DMS 273 (cell line): Measurements from ENCODE around the gene CELF2.
"Not testable (repeated sequence)": the region's sequence is repeated elsewhere in the genome, so short reads cannot be mapped to it uniquely, and the experiment has no call there.

Experiments used
- DNase-seq: peaks from one replicate; lab custom pipeline; 2025; ENCODE audit not compliant: unreplicated experiment; lab: John Stamatoyannopoulos, UW

Gene CELF2

GRCh38 chr10:11017570-11018431, at the start of gene CELF2:
TSS of gene CELF2 (plus strand) at chr10:11017872. CDS start at chr10:11018090, 218 bp downstream.
- peak; percentile 78 for DNase-seq

GRCh38 chr10:10968257-10968588, 49.4 kb upstream of the CELF2 start:
- no peak for DNase-seq

GRCh38 chr10:10973310-10973709, 44.4 kb upstream of the CELF2 start:
- no peak for DNase-seq

GRCh38 chr10:10975647-10976046, 42.0 kb upstream of the CELF2 start:
- no peak for DNase-seq

GRCh38 chr10:10976652-10977051, 41.0 kb upstream of the CELF2 start:
- DNase-seq, result no peak

- no peak for DNase-seq
Observed at GRCh38 chr10:10977226-10977956, 40.3 kb upstream of the CELF2 start.

- no peak for DNase-seq
Observed at GRCh38 chr10:10977978-10978377, 39.7 kb upstream of the CELF2 start.

- no peak for DNase-seq
Observed at GRCh38 chr10:10985361-10985760, 32.3 kb upstream of the CELF2 start.

- no peak for DNase-seq
Observed at GRCh38 chr10:10986606-10987005, 31.1 kb upstream of the CELF2 start.

- DNase-seq, result no peak
Observed at GRCh38 chr10:10987111-10987510, 30.6 kb upstream of the CELF2 start.

- no peak for DNase-seq
Observed at GRCh38 chr10:10989669-10990068, 28.0 kb upstream of the CELF2 start.

GRCh38 chr10:10991144-10991543, 26.5 kb upstream of the CELF2 start:
- no peak for DNase-seq

GRCh38 chr10:10992072-10992471, 25.6 kb upstream of the CELF2 start:
- DNase-seq, result no peak

GRCh38 chr10:10992961-10993714, 24.5 kb upstream of the CELF2 start:
- DNase-seq, result no peak

GRCh38 chr10:10993785-10994184, 23.9 kb upstream of the CELF2 start:
- no peak for DNase-seq

GRCh38 chr10:10994360-10994759, 23.3 kb upstream of the CELF2 start:
- DNase-seq, result no peak

GRCh38 chr10:10995120-10995519, 22.6 kb upstream of the CELF2 start:
- no peak for DNase-seq

GRCh38 chr10:10996966-10997620, 20.6 kb upstream of the CELF2 start:
- DNase-seq, result no peak

- DNase-seq, result not testable (repeated sequence)
Observed at GRCh38 chr10:10999501-10999900, 18.2 kb upstream of the CELF2 start.

- no peak for DNase-seq
Observed at GRCh38 chr10:11002485-11002884, 15.2 kb upstream of the CELF2 start.

- DNase-seq, result no peak
Observed at GRCh38 chr10:11002916-11003315, 14.8 kb upstream of the CELF2 start.
